H1 (cell line): ENCODE measurements around the gene SLN. TPM values are rescaled to one million over a fixed set of nuclear protein-coding genes. Genes with fewer than 3 reads are reported as not detected.

ENCODE experiments used
- MAFK ChIP-seq: IDR thresholded peaks from 2 replicates; pipeline ENCODE4 v1.6.1; 2012; ENCODE audit warnings: low read depth, mild to moderate bottlenecking, improper control_type of control experiment, low read length
- RBBP5 ChIP-seq: IDR thresholded peaks from 2 replicates; pipeline ENCODE4 v1.7.1; 2012; ENCODE audit warnings: low read depth, mild to moderate bottlenecking, inconsistent platforms, low read length, moderate library complexity, borderline replicate concordance
- TAF1 ChIP-seq: IDR thresholded peaks from 2 replicates; pipeline ENCODE4 v1.6.1; 2011; ENCODE audit warnings: mild to moderate bottlenecking, low read depth, low read length
- ZNF274 ChIP-seq: IDR thresholded peaks from 2 replicates; pipeline ENCODE4 v1.7.0; 2012; ENCODE audit warnings: low read length, borderline replicate concordance; ENCODE audit errors: extremely low read depth
- polyA plus RNA-seq, 7 experiments: library from polyadenylated mRNA; depleted of rRNA in 3 of 7; stranded (reverse) in 5 of 7; unstranded in 2 of 7; fragments of >200 nt in 5 of 7; fragments of 200-250 nt in 2 of 7; gene quantifications; 1 replicate in 5 of 7; 2 replicates in 1 of 7; 4 replicates in 1 of 7; pipeline versions ENCODE4 v1.2.1 to v1.2.3, GENCODE V29; 2011 to 2013; ENCODE audit warnings: missing spikeins in 2 of 7, mixed read lengths in 2 of 7
- total RNA-seq: library from RNA; stranded (reverse); fragmentation: NEBNext Ultra II Directional; extraction: Animal tissue kit (Norgen Biotek cat#: 25700); gene quantifications from 2 replicates; pipeline ENCODE4 v1.2.1, GENCODE V29; 2021

SLN gene
- total and polyA plus RNA-seq, 2 of the 8 experiments (the other 6 are each of a cell fraction or from before 2014, with no cell fraction given): not detected

- TF ChIP-seq MAFK (no peak), ZNF274 (no peak), TAF1 (no peak), RBBP5 (no peak)
These were observed 35.4 kb downstream of the SLN start (continued) for GRCh38 chr11:107676336-107677057.
